Measurements from ENCODE around the gene HYI. TPM values are rescaled to one million over a fixed set of nuclear protein-coding genes. Genes with fewer than 3 reads are reported as not detected.
A peak's percentile ranks its signal among the peaks of the same experiment; 100 is the strongest.
"Not testable (repeated sequence)": the region's sequence is repeated elsewhere in the genome, so short reads cannot be mapped to it uniquely, and the experiment has no call there.

Gene HYI
- total RNA-seq, 4 donors from 2014 or later, result 127 to 210 (median 169) TPM

GRCh38 chr1:43414634-43415223 lies 39.0 kb downstream of the HYI start:
- Histone ChIP-seq H3K27ac (no peak overlapping the region), H3K36me3 (peaks cover 0 to 59% (median 0%) of the 10 kb centered on the region in 3 donors), H3K27me3 (no peaks in the 10 kb centered on the region), H3K4me1 (no peaks in the 10 kb centered on the region), H3K9me3 (no peaks in the 10 kb centered on the region), H3K4me3 (no peak overlapping the region)
- peak in 2 of 3 donors; percentile 68 to 86 for DNase-seq
- peak; percentile 46 to 71 (median 64) for TF ChIP-seq CTCF (IDR thresholded peaks at IDR 0.05)
- no peak for TF ChIP-seq POLR2A (IDR thresholded peaks at IDR 0.05)

GRCh38 chr1:43413426-43413825 lies 40.3 kb downstream of the HYI start:
- H3K4me3 ChIP-seq, DNase-seq, H3K4me1 ChIP-seq, H3K27me3 ChIP-seq, H3K27ac ChIP-seq, H3K9me3 ChIP-seq: not testable (repeated sequence)
- peaks cover 0 to 59% (median 0%) of the 10 kb centered on the region in 3 donors for H3K36me3 ChIP-seq

GRCh38 chr1:43410571-43410970 lies 43.2 kb downstream of the HYI start:
- Histone ChIP-seq H3K4me3 (no peak overlapping the region), H3K27me3 (no peaks in the 10 kb centered on the region), H3K36me3 (peaks cover 0 to 56% (median 0%) of the 10 kb centered on the region in 3 donors), H3K9me3 (no peaks in the 10 kb centered on the region), H3K27ac (no peak overlapping the region), H3K4me1 (peaks cover 0 to under 1% (median 0%) of the 10 kb centered on the region in 4 donors)
- TF ChIP-seq POLR2A (IDR thresholded peaks at IDR 0.05) (no peak), CTCF (IDR thresholded peaks at IDR 0.05) (no peak)
- no peak for DNase-seq

GRCh38 chr1:43405876-43406234 lies 47.9 kb downstream of the HYI start:
- Histone ChIP-seq H3K4me3 (no peak overlapping the region), H3K36me3 (peaks cover 0 to 69% (median 0%) of the 10 kb centered on the region in 3 donors), H3K27me3 (no peaks in the 10 kb centered on the region), H3K4me1 (peaks cover 0 to 8% (median 0%) of the 10 kb centered on the region in 4 donors), H3K9me3 (no peaks in the 10 kb centered on the region), H3K27ac (peak overlapping the region in 1 of 4 donors; percentile 51)
- TF ChIP-seq POLR2A (IDR thresholded peaks at IDR 0.05) (no peak), CTCF (IDR thresholded peaks at IDR 0.05) (no peak)
- no peak for DNase-seq

- no peak overlapping the region for H3K4me3 ChIP-seq
- peak overlapping the region in 1 of 4 donors; percentile 51 for H3K27ac ChIP-seq
- H3K36me3 ChIP-seq, result peaks cover 0 to 69% (median 0%) of the 10 kb centered on the region in 3 donors
- no peaks in the 10 kb centered on the region for H3K9me3 ChIP-seq
- no peak for DNase-seq
- peaks cover 0 to 8% (median 0%) of the 10 kb centered on the region in 4 donors for H3K4me1 ChIP-seq
- no peaks in the 10 kb centered on the region for H3K27me3 ChIP-seq
- TF ChIP-seq CTCF (IDR thresholded peaks at IDR 0.05) (no peak), POLR2A (IDR thresholded peaks at IDR 0.05) (no peak)
Observed at GRCh38 chr1:43405219-43405875, 48.4 kb downstream of the HYI start.

GRCh38 chr1:43404353-43404752 lies 49.4 kb downstream of the HYI start:
- no peaks in the 10 kb centered on the region for H3K9me3 ChIP-seq
- peaks cover 0 to 60% (median 0%) of the 10 kb centered on the region in 3 donors for H3K36me3 ChIP-seq
- DNase-seq, result no peak
- H3K27ac ChIP-seq, result no peak overlapping the region
- H3K4me1 ChIP-seq, result peaks cover 0 to 8% (median 0%) of the 10 kb centered on the region in 4 donors
- TF ChIP-seq POLR2A (IDR thresholded peaks at IDR 0.05), result no peak
- TF ChIP-seq CTCF (IDR thresholded peaks at IDR 0.05), result no peak
- H3K27me3 ChIP-seq, result no peaks in the 10 kb centered on the region
- H3K4me3 ChIP-seq, result no peak overlapping the region
